Embryonic facial prominence (tissue), 1 donor: ENCODE data around the gene ADAMTS4.

ENCODE experiments used
- DNase-seq: peaks from one replicate; pipeline ENCODE4 v3.0.0-alpha.2; 2016; ENCODE audit errors: extremely low spot score

ADAMTS4 gene

GRCh38 chr1:161145832-161146231, 53.0 kb downstream of the ADAMTS4 start:
- no peak for DNase-seq

GRCh38 chr1:161140755-161141400, 58.0 kb downstream of the ADAMTS4 start:
- DNase-seq, result no peak

- no peak for DNase-seq
Observed at GRCh38 chr1:161139766-161140165, 59.1 kb downstream of the ADAMTS4 start.

- no peak for DNase-seq
Observed at GRCh38 chr1:161138431-161138830, 60.4 kb downstream of the ADAMTS4 start.

GRCh38 chr1:161137881-161138280, 61.0 kb downstream of the ADAMTS4 start:
- DNase-seq, result no peak
